OCI-M2 (cell line): Measurements from ENCODE around the gene ILDR1.

Source experiments
- DNase-seq: peaks from one replicate; lab custom pipeline; 2025; ENCODE audit not compliant: unreplicated experiment; lab: John Stamatoyannopoulos, UW

Gene ILDR1

DNA sequence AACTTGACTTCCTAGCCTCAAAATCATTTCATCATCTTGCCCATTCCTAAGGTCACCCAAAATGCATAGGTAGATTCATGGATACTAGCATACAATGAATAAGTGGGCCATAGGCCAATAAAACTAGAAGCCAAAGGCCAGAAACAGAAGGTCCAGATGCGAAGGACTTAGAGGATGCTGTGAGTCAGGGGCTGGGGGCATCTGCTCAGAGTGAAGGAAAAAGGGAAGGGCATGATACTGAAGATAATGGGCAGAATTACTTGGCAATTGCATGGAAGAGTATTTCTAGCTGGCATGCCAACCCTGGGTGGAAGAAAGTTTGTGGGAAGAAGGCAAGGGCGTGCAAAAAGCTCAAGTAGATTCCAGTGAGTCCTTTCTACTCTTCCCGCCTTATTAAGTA lies 27.5 kb downstream of the ILDR1 start:
- no peak for DNase-seq

- no peak for DNase-seq
These were observed 29.2 kb downstream of the ILDR1 start for GRCh38 chr3:121992601-121993560.

DNA sequence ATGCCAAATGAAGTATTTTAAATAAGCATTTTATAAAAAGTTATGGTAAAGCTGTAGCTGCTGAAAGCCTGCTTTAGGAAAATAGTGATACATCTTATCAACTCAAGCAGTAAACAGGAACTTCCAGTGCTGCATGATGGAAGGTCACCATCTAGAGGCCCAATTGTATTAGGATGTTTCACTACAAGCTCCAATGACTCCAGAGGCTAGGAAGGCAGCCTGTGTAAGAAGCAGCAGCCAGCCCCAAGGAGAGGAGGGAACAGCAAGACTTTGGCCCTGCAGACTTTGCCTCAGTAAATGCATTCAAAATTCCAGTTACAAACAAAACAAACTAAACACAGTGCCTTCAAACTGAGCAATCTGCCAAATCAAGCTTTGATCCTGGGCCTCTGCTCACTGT lies 32.1 kb downstream of the ILDR1 start:
- no peak for DNase-seq

DNA sequence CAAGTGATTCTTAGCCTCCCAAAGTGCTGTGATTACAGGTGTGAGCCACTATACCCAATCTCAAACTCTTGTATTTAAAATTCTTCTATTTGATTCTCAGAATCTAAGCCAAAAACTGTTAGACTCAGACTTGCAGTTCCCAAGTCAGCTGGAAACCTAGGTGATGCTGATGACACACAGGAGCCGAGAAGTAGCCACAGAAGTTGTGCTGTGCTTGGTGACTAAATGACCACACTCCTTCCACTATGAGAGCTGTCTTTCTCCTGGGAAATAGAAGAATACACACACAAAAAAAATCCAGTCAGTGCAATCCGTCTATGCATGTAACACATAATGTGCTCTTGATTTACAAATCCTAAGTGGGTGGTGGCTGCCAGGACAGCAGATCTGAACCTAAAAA lies 33.9 kb downstream of the ILDR1 start:
- DNase-seq = no peak

DNA sequence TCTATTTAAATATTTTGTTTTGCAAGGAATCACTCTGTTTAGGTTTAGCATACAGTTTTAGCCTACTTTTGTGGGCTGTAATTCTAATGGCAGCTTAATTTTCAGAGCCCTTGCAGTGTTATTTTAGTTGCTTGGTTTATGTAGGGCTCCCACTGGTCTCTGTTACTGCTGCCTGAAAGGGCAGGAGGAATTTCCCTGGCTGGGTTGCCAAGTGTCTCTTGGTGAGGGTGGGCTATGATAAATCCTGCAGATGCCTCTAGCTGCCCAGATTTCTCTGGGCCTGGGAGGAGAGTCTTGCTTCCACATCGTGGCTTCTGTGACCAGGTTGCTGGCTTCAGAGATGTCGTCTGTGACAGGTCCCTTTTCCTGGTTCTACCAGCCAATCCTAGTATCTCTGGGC lies 36.2 kb downstream of the ILDR1 start:
- DNase-seq = no peak

DNA sequence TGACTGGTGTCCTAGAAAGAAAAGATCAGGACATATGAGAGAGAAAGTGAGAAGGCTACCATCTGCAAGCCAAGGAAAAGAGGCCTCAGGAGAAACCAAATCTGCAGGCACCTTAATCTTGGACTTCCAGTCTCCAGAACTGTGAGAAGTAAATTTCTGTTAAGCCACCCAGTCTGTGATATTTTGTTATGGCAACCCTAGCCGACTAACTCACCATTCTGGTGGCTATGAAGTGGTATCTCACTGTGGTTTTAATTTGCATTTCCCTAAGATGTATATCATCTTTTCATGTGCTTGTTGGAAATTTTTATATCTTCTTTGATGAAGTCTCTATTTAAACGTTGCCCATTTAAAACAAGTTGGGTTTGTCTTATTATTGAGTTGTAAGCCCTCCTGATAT lies 40.6 kb downstream of the ILDR1 start:
- no peak for DNase-seq

DNA sequence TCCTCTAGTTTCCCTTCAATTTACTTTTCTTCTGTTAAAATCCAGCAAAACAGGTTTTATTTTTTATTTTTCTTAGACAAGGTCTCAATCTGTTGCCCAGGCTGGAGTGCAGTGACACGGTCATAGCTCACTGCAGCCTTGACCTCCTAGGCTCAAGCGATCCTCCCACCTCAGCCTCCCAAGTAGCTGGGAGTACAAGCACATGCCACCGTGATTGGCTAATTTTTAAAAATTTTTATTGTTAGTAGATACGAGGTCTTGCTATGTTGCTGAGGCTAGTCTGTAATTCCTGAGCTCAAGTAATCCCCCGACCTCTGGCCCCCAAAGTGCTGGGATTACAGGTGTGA lies 41.6 kb downstream of the ILDR1 start:
- no peak for DNase-seq

DNA sequence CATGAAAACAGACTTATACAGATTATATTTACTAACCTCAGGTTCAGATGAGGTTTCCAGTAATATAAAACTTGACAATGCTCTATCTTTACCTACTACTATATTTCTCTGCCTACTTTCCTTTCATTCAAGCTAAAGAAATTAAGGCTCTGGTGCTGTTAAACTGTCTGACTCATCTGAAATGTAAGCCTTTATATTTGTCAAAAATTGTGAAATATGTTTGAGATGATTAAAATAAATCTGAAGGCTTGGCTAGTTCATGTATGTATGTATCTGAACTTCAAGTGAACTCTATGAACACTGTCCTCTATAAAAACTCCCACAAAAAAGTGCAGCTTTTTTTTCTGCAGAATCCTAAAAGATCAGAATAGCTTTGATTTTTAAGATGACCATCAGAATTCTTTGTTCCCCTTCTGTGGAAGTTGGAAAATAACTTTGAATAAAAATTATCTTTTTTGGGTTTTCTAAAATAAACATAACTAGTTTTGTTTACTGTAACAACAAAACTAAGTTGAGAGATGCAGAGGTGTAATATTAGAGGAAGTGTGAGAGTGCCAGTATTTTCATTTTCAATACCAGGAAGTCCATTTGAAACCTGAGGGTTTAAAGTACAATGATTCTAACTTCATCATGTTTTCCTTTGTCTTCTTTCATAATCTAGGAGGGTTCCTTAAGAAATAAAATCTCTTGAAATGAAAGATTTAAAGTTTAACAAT lies 42.2 kb downstream of the ILDR1 start:
- no peak for DNase-seq

- DNase-seq = no peak
These were observed 42.8 kb downstream of the ILDR1 start for GRCh38 chr3:121979246-121979645.

- DNase-seq = no peak
These were observed 45.3 kb downstream of the ILDR1 start for GRCh38 chr3:121976727-121977126.

DNA sequence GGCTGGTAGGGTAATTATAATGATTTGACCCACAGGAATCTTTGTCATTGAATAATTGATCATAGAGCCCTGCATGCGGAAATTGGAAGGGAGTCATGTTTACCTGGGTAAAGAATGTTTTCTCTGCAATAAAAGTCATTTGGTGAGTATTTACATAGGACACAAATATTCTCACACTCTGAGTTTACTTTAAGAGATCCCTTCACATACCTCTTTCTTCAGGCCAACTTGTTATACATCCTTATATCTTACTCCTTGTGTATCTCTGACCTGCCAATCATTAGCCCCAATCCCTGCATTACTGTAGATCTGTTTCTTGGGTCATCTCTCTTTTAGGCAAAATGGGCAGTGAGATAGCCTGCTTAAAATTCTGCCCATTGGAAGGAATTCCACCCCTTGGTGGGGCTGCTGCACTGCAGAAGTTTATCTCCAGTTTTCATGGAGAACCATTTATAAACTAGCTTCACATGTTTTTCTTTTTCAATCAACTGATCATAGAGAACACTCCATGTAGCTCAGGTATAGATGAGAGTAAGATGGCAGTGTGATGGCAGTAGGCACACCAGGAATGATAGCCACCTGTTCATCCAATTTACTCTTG lies 46.2 kb downstream of the ILDR1 start:
- DNase-seq = no peak

GRCh38 chr3:121974601-121975111 lies 47.4 kb downstream of the ILDR1 start:
- DNase-seq = no peak

- no peak for DNase-seq
These were observed 52.0 kb downstream of the ILDR1 start for GRCh38 chr3:121970047-121970446.

GRCh38 chr3:121969631-121970030 lies 52.4 kb downstream of the ILDR1 start:
- no peak for DNase-seq

DNA sequence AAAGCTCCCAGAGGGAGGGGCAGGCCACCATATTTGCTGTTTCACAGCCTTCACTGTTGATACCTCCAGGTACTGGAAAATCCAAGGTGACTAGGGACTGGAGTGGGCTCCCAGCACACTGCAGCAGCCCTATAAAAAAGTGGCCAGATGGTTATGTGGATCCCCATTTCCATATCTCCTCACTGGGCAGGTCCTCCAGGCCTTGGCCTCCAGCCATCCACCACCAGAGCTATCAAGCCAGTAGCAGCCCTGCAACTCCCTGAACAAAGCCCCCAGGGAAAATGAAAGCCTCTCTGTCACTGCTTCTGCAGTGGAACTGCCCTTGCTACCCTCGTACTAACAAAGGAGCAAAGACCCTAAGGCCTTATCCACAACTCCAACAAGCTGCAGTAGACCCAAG lies 58.4 kb downstream of the ILDR1 start:
- no peak for DNase-seq

- no peak for DNase-seq
These were observed 59.6 kb downstream of the ILDR1 start for GRCh38 chr3:121962443-121962842.

GRCh38 chr3:121961283-121961682 lies 60.8 kb downstream of the ILDR1 start:
- DNase-seq = no peak

DNA sequence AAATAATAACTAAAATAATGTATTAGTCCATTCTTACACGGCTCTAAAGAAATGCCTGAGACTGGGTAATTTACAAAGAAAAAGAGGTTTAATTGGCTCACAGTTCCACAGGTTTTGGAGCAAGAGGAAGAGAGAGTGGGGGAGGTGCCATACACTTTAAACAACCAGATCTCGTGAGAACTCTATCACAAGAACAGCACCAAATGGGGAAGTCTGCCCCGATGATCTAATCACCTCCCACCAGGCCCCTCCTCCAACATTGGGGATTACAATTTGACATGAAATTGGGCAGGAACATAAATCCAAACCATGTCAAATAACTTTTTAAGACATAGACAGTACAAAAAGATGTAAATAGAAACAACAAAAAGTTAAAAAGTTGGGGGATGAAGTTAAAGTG lies 63.2 kb downstream of the ILDR1 start:
- DNase-seq = no peak

GRCh38 chr3:121957674-121958415 lies 64.2 kb downstream of the ILDR1 start:
- DNase-seq = no peak

DNA sequence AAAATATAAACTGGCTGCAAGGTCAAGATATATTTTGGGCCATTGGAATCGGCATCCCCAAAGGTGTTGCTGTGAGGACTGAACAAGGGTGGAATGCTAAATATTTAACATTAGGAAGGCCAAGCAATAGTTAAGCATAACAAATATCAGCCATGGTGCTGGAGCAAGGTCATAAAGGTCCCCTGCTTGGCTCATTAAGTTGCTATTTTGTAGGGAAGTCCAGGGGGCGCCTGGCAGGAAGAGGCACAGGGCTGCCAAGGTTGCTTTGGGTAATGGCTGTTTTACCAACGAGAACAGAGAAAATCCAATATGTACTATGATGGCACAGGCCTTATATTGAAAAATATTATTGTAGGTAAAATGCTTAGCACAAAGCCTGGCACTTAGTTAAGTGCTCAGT lies 65.7 kb downstream of the ILDR1 start:
- no peak for DNase-seq

DNA sequence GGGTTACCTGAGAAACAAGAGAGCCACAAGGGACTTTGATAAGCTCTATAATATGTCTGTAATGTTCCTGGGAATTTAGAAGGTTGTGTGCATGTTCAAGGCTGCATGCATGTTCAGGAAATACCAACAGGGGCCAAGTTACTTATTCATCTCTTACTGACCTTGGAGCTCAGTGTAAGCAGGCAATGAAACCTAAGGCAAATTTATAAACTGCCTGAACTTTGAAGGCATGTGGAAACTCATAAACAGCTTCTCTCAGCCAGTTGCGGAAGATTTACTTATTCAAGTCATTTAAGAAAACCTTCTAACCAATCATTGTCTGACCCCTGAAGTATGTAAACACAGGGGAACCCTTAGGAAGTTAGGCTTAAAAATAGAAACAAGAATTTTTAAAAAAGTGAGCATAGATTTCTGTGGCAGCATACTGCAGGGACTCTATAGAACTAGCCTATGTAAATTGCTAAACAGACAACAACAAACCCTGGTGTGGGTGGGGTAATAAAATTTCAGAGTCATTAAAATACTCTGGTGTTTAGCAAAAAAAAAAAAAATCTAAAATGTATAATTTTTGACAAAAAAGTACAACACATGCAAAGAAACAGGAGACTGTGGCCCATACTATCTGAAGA lies 70.6 kb downstream of the ILDR1 start:
- DNase-seq = no peak
